Measurements from ENCODE around the gene CEP44.
"Not testable (repeated sequence)": the region's sequence is repeated elsewhere in the genome, so short reads cannot be mapped to it uniquely, and the experiment has no call there.

The CEP44 gene

GRCh38 chr4:174332741-174333493 lies 49.2 kb downstream of the CEP44 start:
- DNase-seq = peak; percentile 70

DNA sequence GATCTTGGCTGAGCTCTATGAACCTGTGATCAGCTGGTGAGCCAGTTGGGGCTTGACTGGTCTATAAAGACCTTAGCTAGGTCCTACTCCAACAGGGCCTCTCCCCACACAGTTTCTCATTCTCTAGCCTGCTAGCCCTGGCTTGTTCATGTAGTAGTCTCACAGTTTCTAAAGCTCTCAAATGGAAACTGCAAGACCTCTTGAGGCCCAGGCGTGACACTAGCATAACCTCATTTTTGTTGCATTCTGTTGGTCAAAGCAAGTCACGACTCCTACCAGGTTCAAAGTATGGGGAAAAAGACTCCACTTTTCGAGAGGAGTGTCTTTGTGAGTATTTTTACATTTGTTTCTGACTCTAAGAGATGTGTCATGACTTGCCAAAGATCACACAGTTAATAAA lies 50.9 kb downstream of the CEP44 start:
- no peak for DNase-seq

- peak; percentile 83 for DNase-seq
These were observed 57.0 kb downstream of the CEP44 start for GRCh38 chr4:174340714-174341113.

DNA sequence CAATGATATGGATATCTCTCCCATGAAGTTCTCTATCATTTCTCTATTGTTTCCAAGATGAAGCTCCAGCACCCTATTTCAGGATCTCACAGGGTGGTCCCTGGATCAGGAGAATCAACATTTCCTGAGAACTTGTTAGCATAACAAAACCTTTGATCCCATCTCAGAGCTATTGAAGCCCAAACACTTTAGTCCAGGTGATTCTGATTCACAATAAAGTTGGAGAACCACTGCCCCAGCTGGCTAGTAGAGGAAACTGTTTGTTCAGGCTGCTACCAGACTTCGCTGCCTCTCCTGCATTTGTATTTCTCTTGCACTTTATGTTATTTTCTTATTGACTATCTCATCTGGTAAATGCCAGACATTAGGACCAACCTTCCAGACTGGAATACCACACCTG lies 65.4 kb downstream of the CEP44 start:
- DNase-seq = no peak

DNA sequence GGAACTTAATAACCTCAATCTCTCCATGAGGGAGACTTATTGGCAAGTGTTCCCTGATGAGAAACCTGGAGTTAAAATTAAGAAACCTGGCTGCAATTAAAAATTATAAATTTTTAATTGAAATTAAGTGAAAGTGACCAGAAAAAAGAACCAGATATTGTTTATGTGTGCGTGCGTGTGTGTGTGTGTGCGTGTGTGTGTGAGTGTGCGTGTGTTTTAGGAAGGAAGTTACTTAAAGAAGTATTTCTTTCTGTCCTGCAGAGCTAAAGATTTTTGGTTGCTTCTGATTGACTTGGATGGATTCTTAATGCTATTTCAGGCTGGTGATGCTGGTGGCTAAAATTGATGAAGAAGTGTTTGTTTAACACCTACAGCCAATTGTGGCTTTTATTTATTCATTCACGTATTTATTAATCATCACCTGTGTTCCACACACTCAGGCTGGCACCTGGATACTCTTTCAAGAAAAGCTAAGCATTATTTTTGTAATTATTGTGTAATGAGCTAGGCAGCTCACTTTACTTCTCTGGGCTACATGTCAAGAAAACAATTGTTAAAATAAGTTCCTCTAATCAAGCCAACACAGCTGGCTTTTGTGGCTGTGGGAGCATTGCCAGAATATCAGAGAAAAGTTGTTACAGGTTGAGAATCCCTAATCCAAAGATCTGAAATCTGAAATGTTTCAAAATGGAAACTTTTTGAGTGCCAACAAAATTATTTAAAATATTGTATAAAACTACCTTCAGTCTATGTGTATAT lies 68.5 kb downstream of the CEP44 start:
- DNase-seq = no peak

DNA sequence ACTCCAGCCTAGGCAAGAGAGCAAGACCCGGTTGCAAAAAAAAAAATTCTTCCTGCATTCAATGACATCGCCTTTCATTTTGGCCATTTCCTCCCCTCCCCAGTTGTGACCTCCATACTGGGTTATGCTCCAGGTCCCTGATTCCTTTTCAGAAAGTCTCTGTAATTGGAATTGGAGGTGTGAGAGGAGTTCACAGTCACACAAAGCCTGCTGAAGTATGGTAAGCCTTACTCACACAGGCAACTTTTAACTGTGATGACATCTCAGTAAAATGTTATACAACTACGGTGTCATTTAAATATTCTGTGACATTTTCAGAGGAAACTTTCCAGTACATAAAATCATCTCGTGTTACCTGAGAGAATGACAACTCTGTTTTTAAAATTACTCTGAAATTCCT lies 73.6 kb downstream of the CEP44 start:
- DNase-seq = no peak

- DNase-seq = no peak
These were observed 74.7 kb downstream of the CEP44 start for GRCh38 chr4:174358410-174358809.

GRCh38 chr4:174358829-174359228 lies 75.1 kb downstream of the CEP44 start:
- peak; percentile 76 for DNase-seq

DNA sequence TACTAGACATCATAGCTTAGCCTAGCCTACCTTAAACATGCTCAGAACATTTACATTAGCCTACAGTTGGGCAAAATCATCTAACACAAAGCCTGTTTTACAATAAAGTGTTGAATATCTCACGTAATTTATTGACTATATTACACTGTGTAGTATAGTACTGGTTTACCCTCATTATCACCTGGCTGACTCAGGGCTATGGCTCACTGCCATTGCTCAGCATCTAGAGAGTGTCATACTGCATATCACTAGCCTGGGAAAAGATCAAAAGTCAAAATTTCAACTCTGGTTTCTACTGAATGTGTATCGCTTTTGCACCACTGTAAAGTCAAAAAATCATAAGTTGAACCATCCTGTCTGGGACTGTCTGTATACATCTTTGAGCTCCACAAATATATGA lies 78.6 kb downstream of the CEP44 start:
- DNase-seq = no peak

GRCh38 chr4:174363782-174364181 lies 80.1 kb downstream of the CEP44 start:
- not testable (repeated sequence) for DNase-seq

- peak; percentile 41 for DNase-seq
These were observed 81.4 kb downstream of the CEP44 start for GRCh38 chr4:174365018-174365587.

DNA sequence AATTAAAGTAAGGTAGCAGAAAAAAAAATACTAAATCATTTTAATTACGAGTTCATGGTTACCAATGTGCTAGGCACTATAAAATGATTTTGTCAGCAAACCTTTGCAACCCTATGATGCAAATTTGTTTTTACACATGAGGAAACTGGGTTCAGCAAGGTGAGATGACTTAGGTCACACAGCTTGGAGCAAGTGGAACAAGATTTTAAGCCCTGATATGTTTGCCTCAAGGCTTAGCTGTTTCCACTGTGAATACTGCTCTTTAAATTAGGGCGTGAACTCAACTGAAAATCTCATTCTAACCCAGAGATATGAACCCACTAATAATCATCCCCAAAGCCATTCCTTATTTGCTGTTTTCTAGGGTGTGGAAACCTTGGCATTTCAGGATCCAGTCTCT lies 86.3 kb downstream of the CEP44 start:
- DNase-seq = no peak

DNA sequence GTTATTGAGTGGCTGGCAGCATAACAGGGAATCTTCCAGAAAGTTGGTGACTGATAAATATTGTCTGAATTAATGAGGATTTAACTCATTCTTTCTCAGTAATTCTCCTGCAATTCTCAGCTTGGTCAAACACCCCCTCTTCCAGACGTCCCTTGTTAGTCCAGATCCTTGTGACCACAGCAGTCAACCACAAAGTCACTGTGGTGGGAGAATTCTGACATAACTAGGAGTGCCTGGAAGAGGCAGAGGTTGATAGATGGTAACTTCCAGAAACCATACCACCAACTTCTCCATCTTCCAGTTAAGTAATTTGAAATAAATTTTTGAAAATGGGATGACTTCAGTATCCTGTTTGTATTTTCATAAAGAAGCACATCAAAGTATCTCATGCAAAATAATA lies 90.1 kb downstream of the CEP44 start:
- no peak for DNase-seq

DNA sequence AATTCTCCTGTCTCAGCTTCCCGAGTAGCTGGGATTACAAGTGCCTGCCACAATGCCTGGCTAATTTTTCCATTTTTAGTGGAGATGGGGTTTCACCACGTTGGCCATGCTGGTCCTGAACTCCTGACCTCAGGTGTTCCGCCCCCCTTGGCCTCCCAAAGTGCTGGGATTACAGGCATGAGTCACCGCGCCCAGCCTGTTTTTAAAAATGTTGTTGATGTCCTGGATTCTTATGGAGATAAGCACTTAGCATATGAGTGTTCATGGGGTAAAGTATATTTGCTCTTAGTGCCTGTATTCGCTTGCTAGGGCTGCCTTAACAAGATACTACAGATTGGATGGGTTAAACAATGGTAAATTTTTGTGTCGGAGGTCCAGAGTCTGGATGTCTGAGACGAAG lies 91.7 kb downstream of the CEP44 start:
- no peak for DNase-seq

- no peak for DNase-seq
These were observed 93.9 kb downstream of the CEP44 start for GRCh38 chr4:174377613-174378012.

- no peak for DNase-seq
These were observed 95.2 kb downstream of the CEP44 start for GRCh38 chr4:174378951-174379350.

GRCh38 chr4:174380206-174380605 lies 96.5 kb downstream of the CEP44 start:
- not testable (repeated sequence) for DNase-seq

- DNase-seq = no peak
These were observed 97.2 kb downstream of the CEP44 start for GRCh38 chr4:174380699-174381439.

DNA sequence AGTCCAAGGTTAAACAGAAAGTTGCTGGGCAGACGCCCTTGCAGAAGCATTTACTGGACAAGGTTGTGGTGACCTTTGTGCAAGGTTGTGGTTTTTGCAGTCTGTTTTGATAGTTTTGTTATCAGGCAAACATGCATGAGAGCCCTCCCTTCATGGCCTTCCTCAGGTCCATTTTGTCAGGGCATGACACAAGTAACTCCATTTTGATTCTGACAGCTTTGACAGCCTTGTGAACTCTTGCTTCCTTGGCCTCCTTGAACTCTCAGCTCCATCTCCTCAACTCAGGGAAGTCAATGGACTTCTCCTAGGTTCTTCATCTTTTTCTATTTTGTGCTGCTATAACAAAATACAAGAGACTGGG lies 97.7 kb downstream of the CEP44 start:
- DNase-seq = no peak
